ENCODE results near the gene FAM124A.

GRCh38 chr13:51311231-51311630 is 89.0 kb downstream of the FAM124A start:
- TF ChIP-seq CTCF (conservative IDR thresholded peaks at IDR 0.05; ENCODE audit: low read depth in 2 of 2) (no peak), POLR2AphosphoS5 (IDR thresholded peaks at IDR 0.05; ENCODE audit: low read depth) (no peak), ETS1 (IDR thresholded peaks at IDR 0.05) (no peak), STAT1 (IDR thresholded peaks at IDR 0.05; ENCODE audit: unreplicated experiment) (no peak), EZH2 (IDR thresholded peaks at IDR 0.05; ENCODE audit: low read depth, unreplicated experiment) (no peak), CREB1 (CRISPR knock-in tag; IDR thresholded peaks at IDR 0.05; ENCODE audit: low read depth) (no peak)
